OCI-LY7 (cell line): ENCODE data around the gene LYPD5.

ENCODE experiments used
- EZH2phosphoT487 ChIP-seq: fragments of 200-600 bp; sonication (generic); IDR thresholded peaks from 2 replicates; pipeline ENCODE4 v1.6.1; 2018; ENCODE audit warnings: low read depth, borderline replicate concordance, mild to moderate bottlenecking, mixed run types, antibody characterized with exemption, low read length, moderate library complexity, mixed read lengths
- TF ChIP-seq, protein P1 (sequence below): fragments of 200-600 bp; sonication (generic); conservative IDR thresholded peaks from 2 replicates; pipeline ENCODE4 v1.5.1; 2014; ENCODE audit warnings: mild to moderate bottlenecking, antibody characterized with exemption, low read length, moderate library complexity, mixed read lengths

GRCh38 chr19:43798026-43798545, 4.2 kb downstream of the LYPD5 start:
- TF ChIP-seq, protein P1, sequence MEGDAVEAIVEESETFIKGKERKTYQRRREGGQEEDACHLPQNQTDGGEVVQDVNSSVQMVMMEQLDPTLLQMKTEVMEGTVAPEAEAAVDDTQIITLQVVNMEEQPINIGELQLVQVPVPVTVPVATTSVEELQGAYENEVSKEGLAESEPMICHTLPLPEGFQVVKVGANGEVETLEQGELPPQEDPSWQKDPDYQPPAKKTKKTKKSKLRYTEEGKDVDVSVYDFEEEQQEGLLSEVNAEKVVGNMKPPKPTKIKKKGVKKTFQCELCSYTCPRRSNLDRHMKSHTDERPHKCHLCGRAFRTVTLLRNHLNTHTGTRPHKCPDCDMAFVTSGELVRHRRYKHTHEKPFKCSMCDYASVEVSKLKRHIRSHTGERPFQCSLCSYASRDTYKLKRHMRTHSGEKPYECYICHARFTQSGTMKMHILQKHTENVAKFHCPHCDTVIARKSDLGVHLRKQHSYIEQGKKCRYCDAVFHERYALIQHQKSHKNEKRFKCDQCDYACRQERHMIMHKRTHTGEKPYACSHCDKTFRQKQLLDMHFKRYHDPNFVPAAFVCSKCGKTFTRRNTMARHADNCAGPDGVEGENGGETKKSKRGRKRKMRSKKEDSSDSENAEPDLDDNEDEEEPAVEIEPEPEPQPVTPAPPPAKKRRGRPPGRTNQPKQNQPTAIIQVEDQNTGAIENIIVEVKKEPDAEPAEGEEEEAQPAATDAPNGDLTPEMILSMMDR: no peak
- TF ChIP-seq EZH2phosphoT487: no peak
